GM18951 (cell line): ENCODE measurements around the gene KLHL22.
"Not testable (repeated sequence)": the region's sequence is repeated elsewhere in the genome, so short reads cannot be mapped to it uniquely, and the experiment has no call there.

ENCODE experiments used
- POLR2A ChIP-seq: IDR thresholded peaks from 4 replicates; pipeline ENCODE4 v1.6.1; 2011; ENCODE audit warnings: mild to moderate bottlenecking; ENCODE audit not compliant: insufficient read length, insufficient read depth; ENCODE audit errors: extremely low read depth
- in situ Hi-C: fragments of 300-500 bp; cut with MboI; formaldehyde crosslinking; loops from one replicate; pipeline ENCODE4 v1.12.0; 2022; ENCODE audit warnings: low sequenced_read_pairs, mixed read lengths, inconsistent platforms; ENCODE audit not compliant: unreplicated experiment

Gene KLHL22

GRCh38 chr22:20463324-20464095, 32.1 kb downstream of the KLHL22 start:
- in situ Hi-C loops, result no loop called here
- no peak for TF ChIP-seq POLR2A

- no peak for TF ChIP-seq POLR2A
- in situ Hi-C loops, result no loop called here
These were observed 35.7 kb downstream of the KLHL22 start for GRCh38 chr22:20459862-20460261.

GRCh38 chr22:20459152-20459542, 36.4 kb downstream of the KLHL22 start:
- no peak for TF ChIP-seq POLR2A
- in situ Hi-C loops, result no loop called here

- no peak for TF ChIP-seq POLR2A
- in situ Hi-C loops, result no loop called here
These were observed 37.0 kb downstream of the KLHL22 start for GRCh38 chr22:20458530-20459151.

- no peak for TF ChIP-seq POLR2A
- in situ Hi-C loops, result no loop called here
These were observed 37.9 kb downstream of the KLHL22 start for GRCh38 chr22:20457506-20458240.

GRCh38 chr22:20456722-20457076, 38.9 kb downstream of the KLHL22 start:
- in situ Hi-C loops, result no loop called here
- no peak for TF ChIP-seq POLR2A

GRCh38 chr22:20456064-20456721, 39.4 kb downstream of the KLHL22 start:
- TF ChIP-seq POLR2A, result no peak
- in situ Hi-C loops, result no loop called here

GRCh38 chr22:20455709-20456063, 39.9 kb downstream of the KLHL22 start:
- TF ChIP-seq POLR2A, result no peak

GRCh38 chr22:20453222-20453621, 42.4 kb downstream of the KLHL22 start:
- no peak for TF ChIP-seq POLR2A
- in situ Hi-C loops, result no loop called here

More at GRCh38 chr22:20455709-20456063, 39.9 kb downstream of the KLHL22 start:
- in situ Hi-C loops, result no loop called here

- in situ Hi-C loops, result no loop called here
- TF ChIP-seq POLR2A, result no peak
These were observed 43.7 kb downstream of the KLHL22 start for GRCh38 chr22:20451920-20452319.

- in situ Hi-C loops, result not testable (repeated sequence)
These were observed 44.3 kb downstream of the KLHL22 start for GRCh38 chr22:20451129-20451778.

GRCh38 chr22:20450551-20450906, 45.1 kb downstream of the KLHL22 start:
- TF ChIP-seq POLR2A, result no peak
- in situ Hi-C loops, result no loop called here
